LNCAP (cell line): ENCODE data around the gene ACP7.

Experiments used
- CTCF ChIP-seq: fragments of 450-650 bp; IDR thresholded peaks from 2 replicates; pipeline ENCODE4 v1.5.1; 2017; ENCODE audit warnings: mild to moderate bottlenecking

ACP7 gene

GRCh38 chr19:39064405-39064804 is 19.8 kb upstream of the ACP7 start:
- TF ChIP-seq CTCF, result no peak

- TF ChIP-seq CTCF, result no peak
These were observed 18.2 kb upstream of the ACP7 start for GRCh38 chr19:39065928-39066327.

DNA sequence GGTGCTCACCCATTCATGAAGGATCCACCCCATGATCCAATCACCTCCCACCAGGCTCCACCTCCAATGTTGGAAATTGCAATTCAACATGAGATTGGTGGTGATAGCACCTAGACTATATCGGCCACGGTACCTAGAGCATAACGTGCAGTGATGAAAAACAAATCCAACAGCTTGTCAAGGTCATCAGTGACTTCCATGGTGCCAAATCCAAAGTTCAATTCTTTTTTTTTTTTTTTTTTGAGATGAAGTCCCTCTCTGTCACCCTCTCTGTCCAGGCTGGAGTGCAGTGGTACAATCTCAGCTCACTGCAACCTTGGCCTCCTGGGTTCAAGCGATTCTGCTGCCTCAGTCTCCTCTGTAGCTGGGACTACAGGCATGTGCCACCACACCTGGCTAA is 17.1 kb upstream of the ACP7 start:
- no peak for TF ChIP-seq CTCF

DNA sequence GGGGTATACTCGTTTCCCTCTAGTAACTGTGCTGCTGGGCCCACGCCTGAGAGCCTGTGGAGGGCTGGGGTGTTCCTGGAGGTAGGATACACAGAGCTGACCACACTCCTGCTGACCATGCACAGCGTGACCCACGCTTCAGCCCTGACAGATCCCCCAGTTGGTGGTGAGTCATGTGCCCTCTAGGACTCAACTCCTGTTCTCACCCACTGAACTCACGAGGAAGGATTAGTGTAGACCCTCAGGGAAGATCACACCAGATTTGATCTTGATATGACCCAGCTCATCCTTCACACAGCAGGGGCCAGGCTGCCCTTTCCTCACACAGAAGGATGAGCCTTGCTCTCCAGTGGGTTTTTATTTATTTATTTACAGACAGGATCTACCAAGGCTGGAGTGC is 13.3 kb upstream of the ACP7 start:
- TF ChIP-seq CTCF, result no peak

DNA sequence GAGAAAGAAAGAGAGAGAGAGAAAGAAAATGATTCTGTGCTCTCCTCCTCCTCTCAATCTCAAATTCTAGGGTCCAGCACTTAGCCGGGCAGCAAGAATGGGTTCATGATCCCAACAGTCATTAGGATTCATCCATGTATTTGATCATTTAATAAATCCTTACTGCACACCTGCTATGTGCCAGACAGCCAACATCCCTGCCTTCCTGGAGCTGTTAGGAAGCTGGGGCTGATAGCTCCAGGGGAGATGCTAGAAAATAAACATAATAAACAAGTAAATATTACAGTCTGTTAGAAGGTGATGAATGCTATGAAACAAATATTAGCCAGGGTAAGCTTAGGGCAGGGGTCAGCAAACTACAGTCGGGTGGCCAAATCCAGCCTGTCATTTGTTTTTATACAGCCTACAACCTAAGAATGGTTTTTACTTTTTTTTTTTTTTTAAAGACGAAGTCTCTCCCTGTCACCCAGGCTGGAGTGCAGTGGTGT is 9.9 kb upstream of the ACP7 start:
- no peak for TF ChIP-seq CTCF

GRCh38 chr19:39074942-39075341 is 9.2 kb upstream of the ACP7 start:
- no peak for TF ChIP-seq CTCF

DNA sequence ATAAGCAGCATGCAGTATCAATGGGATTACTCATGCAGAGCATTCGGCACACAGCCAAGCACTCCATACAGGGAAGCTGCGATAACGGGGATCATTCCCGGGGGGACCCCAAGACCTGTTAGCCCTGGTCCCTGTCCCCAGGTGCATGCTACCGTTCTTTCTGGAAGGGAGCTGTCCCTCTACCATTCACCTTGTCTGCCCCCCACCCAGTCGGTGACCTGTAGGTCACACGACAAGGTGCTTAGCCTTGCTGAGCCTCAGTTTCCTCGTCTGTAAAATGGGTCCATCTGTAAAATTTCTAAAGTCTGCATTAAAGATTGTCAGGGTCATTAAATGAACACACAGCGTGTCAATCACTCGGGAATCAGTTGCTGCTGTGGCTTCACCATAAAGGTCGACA is 6.8 kb upstream of the ACP7 start:
- no peak for TF ChIP-seq CTCF
